ENCODE data around the gene PSMD9.
A peak's percentile ranks its signal among the peaks of the same experiment; 100 is the strongest.

The PSMD9 gene

GRCh38 chr12:121932176-121932536, 43.6 kb downstream of the PSMD9 start:
- Histone ChIP-seq H3K14ac (ENCODE audit: low read length in 2 of 2) (no peak overlapping the region), H3K18ac (ENCODE audit: low read depth in 1 of 2, low read length in 2 of 2) (no peak overlapping the region), H2AK5ac (ENCODE audit: low read length, severe bottlenecking) (no peak overlapping the region), H3K79me1 (replicated peaks; ENCODE audit: low read length, poor library complexity, severe bottlenecking) (no peaks in the 10 kb centered on the region), H4K91ac (ENCODE audit: low read length) (no peak overlapping the region), H3K27ac (ENCODE audit: low read length, poor library complexity, severe bottlenecking) (no peak overlapping the region), H3K27me3 (ENCODE audit: control insufficient read depth in 1 of 2, insufficient read depth in 1 of 2, low read length in 2 of 2) (no peaks in the 10 kb centered on the region), H3K4ac (ENCODE audit: low read depth in 1 of 2, low read length in 2 of 2) (no peak overlapping the region), H3K4me1 (ENCODE audit: control insufficient read depth, insufficient read depth, low read depth, low read length) (peaks cover 12% of the 10 kb centered on the region), H3K23ac (ENCODE audit: low read length in 2 of 2) (no peak overlapping the region), H2BK5ac (ENCODE audit: low read depth, low read length, poor library complexity, severe bottlenecking) (no peak overlapping the region), H2BK12ac (ENCODE audit: low read length in 2 of 2) (no peak overlapping the region), H3K36me3 (ENCODE audit: control insufficient read depth in 1 of 2, insufficient read depth in 2 of 2, low read depth in 1 of 2, low read length in 2 of 2) (peaks cover 12 to 51% of the 10 kb centered on the region in 2 experiments), H4K8ac (ENCODE audit: low read length) (no peak overlapping the region), H3K4me2 (ENCODE audit: low read length, poor library complexity, severe bottlenecking) (no peak overlapping the region), H3K4me3 (ENCODE audit: insufficient read depth in 1 of 2, low read depth in 1 of 2, low read length in 2 of 2) (no peak overlapping the region), H2BK120ac (ENCODE audit: low read depth, low read length) (no peak overlapping the region), H2AFZ (ENCODE audit: low read depth, low read length) (no peak overlapping the region), H3K9ac (ENCODE audit: low read length) (no peak overlapping the region), H3K9me3 (ENCODE audit: control insufficient read depth, low read length) (peaks cover 4% of the 10 kb centered on the region), H2BK15ac (ENCODE audit: low read depth, poor library complexity, severe bottlenecking) (no peak overlapping the region)
- no peak for DNase-seq
- 100% methylated on average over 2 of the region's 3 CpGs for WGBS

GRCh38 chr12:121932914-121933521, 44.4 kb downstream of the PSMD9 start:
- H2AK5ac ChIP-seq (ENCODE audit: low read length, severe bottlenecking): no peak overlapping the region
- H2BK5ac ChIP-seq (ENCODE audit: low read depth, low read length, poor library complexity, severe bottlenecking): no peak overlapping the region
- peak overlapping the region in 1 of 2 experiments; percentile 89 for H2BK12ac ChIP-seq (ENCODE audit: low read length in 2 of 2)
- no peaks in the 10 kb centered on the region for H3K27me3 ChIP-seq (ENCODE audit: control insufficient read depth in 1 of 2, insufficient read depth in 1 of 2, low read length in 2 of 2)
- no peak overlapping the region for H3K4me3 ChIP-seq (ENCODE audit: insufficient read depth in 1 of 2, low read depth in 1 of 2, low read length in 2 of 2)
- peak overlapping the region; percentile 76 for H4K91ac ChIP-seq (ENCODE audit: low read length)
- peak overlapping the region; percentile 77 to 82 for H3K18ac ChIP-seq (ENCODE audit: low read depth in 1 of 2, low read length in 2 of 2)
- no peak overlapping the region for H3K27ac ChIP-seq (ENCODE audit: low read length, poor library complexity, severe bottlenecking)
- H3K9ac ChIP-seq (ENCODE audit: low read length): no peak overlapping the region
- H3K4me2 ChIP-seq (ENCODE audit: low read length, poor library complexity, severe bottlenecking): no peak overlapping the region
- H3K79me1 ChIP-seq (replicated peaks; ENCODE audit: low read length, poor library complexity, severe bottlenecking): no peaks in the 10 kb centered on the region
- H2AFZ ChIP-seq (ENCODE audit: low read depth, low read length): no peak overlapping the region
- peaks cover 8% of the 10 kb centered on the region for H3K4me1 ChIP-seq (ENCODE audit: control insufficient read depth, insufficient read depth, low read depth, low read length)
- peak overlapping the region; percentile 44 for H2BK15ac ChIP-seq (ENCODE audit: low read depth, poor library complexity, severe bottlenecking)
- peaks cover 10% of the 10 kb centered on the region for H3K9me3 ChIP-seq (ENCODE audit: control insufficient read depth, low read length)
- peaks cover 20 to 60% of the 10 kb centered on the region in 2 experiments for H3K36me3 ChIP-seq (ENCODE audit: control insufficient read depth in 1 of 2, insufficient read depth in 2 of 2, low read depth in 1 of 2, low read length in 2 of 2)
- no peak for DNase-seq
- H3K4ac ChIP-seq (ENCODE audit: low read depth in 1 of 2, low read length in 2 of 2): peak overlapping the region in 1 of 2 experiments; percentile 6
- peak overlapping the region in 1 of 2 experiments; percentile 26 for H3K14ac ChIP-seq (ENCODE audit: low read length in 2 of 2)
- H2BK120ac ChIP-seq (ENCODE audit: low read depth, low read length): peak overlapping the region; percentile 42
- WGBS: 100% methylated on average over 3 of the region's 4 CpGs
- no peak overlapping the region for H3K23ac ChIP-seq (ENCODE audit: low read length in 2 of 2)
- peak overlapping the region; percentile 59 for H4K8ac ChIP-seq (ENCODE audit: low read length)

- Histone ChIP-seq H2BK12ac (ENCODE audit: low read length in 2 of 2) (peak overlapping the region in 1 of 2 experiments; percentile 89), H2BK120ac (ENCODE audit: low read depth, low read length) (peak overlapping the region; percentile 42), H3K4me2 (ENCODE audit: low read length, poor library complexity, severe bottlenecking) (no peak overlapping the region), H4K91ac (ENCODE audit: low read length) (peak overlapping the region; percentile 31), H3K9ac (ENCODE audit: low read length) (no peak overlapping the region), H2AK5ac (ENCODE audit: low read length, severe bottlenecking) (no peak overlapping the region), H3K14ac (ENCODE audit: low read length in 2 of 2) (no peak overlapping the region), H2BK5ac (ENCODE audit: low read depth, low read length, poor library complexity, severe bottlenecking) (no peak overlapping the region), H4K8ac (ENCODE audit: low read length) (peak overlapping the region; percentile 59), H3K36me3 (ENCODE audit: control insufficient read depth in 1 of 2, insufficient read depth in 2 of 2, low read depth in 1 of 2, low read length in 2 of 2) (peaks cover 22 to 61% of the 10 kb centered on the region in 2 experiments), H3K27ac (ENCODE audit: low read length, poor library complexity, severe bottlenecking) (no peak overlapping the region), H3K23ac (ENCODE audit: low read length in 2 of 2) (no peak overlapping the region), H3K4ac (ENCODE audit: low read depth in 1 of 2, low read length in 2 of 2) (peak overlapping the region; percentile 47 to 66), H2AFZ (ENCODE audit: low read depth, low read length) (no peak overlapping the region), H3K79me1 (replicated peaks; ENCODE audit: low read length, poor library complexity, severe bottlenecking) (no peaks in the 10 kb centered on the region), H3K4me1 (ENCODE audit: control insufficient read depth, insufficient read depth, low read depth, low read length) (peaks cover 8% of the 10 kb centered on the region), H2BK15ac (ENCODE audit: low read depth, poor library complexity, severe bottlenecking) (peak overlapping the region; percentile 75), H3K27me3 (ENCODE audit: control insufficient read depth in 1 of 2, insufficient read depth in 1 of 2, low read length in 2 of 2) (no peaks in the 10 kb centered on the region), H3K18ac (ENCODE audit: low read depth in 1 of 2, low read length in 2 of 2) (peak overlapping the region; percentile 77 to 82), H3K9me3 (ENCODE audit: control insufficient read depth, low read length) (peaks cover 10% of the 10 kb centered on the region), H3K4me3 (ENCODE audit: insufficient read depth in 1 of 2, low read depth in 1 of 2, low read length in 2 of 2) (no peak overlapping the region)
- 73% methylated on average over 17 of the region's 17 CpGs for WGBS
- peak; percentile 77 for DNase-seq
Observed at GRCh38 chr12:121933522-121934308, 45.1 kb downstream of the PSMD9 start.

- Histone ChIP-seq H2AK5ac (ENCODE audit: low read length, severe bottlenecking) (no peak overlapping the region), H4K91ac (ENCODE audit: low read length) (no peak overlapping the region), H4K8ac (ENCODE audit: low read length) (peak overlapping the region; percentile 16), H3K27ac (ENCODE audit: low read length, poor library complexity, severe bottlenecking) (no peak overlapping the region), H3K4ac (ENCODE audit: low read depth in 1 of 2, low read length in 2 of 2) (peak overlapping the region; percentile 47 to 66), H3K27me3 (ENCODE audit: control insufficient read depth in 1 of 2, insufficient read depth in 1 of 2, low read length in 2 of 2) (no peaks in the 10 kb centered on the region), H2BK12ac (ENCODE audit: low read length in 2 of 2) (peak overlapping the region; percentile 29 to 49), H3K79me1 (replicated peaks; ENCODE audit: low read length, poor library complexity, severe bottlenecking) (no peaks in the 10 kb centered on the region), H3K9me3 (ENCODE audit: control insufficient read depth, low read length) (peaks cover 10% of the 10 kb centered on the region), H2BK15ac (ENCODE audit: low read depth, poor library complexity, severe bottlenecking) (peak overlapping the region; percentile 75), H3K23ac (ENCODE audit: low read length in 2 of 2) (no peak overlapping the region), H3K9ac (ENCODE audit: low read length) (no peak overlapping the region), H3K4me2 (ENCODE audit: low read length, poor library complexity, severe bottlenecking) (no peak overlapping the region), H3K14ac (ENCODE audit: low read length in 2 of 2) (no peak overlapping the region), H3K36me3 (ENCODE audit: control insufficient read depth in 1 of 2, insufficient read depth in 2 of 2, low read depth in 1 of 2, low read length in 2 of 2) (peaks cover 22 to 63% of the 10 kb centered on the region in 2 experiments), H3K18ac (ENCODE audit: low read depth in 1 of 2, low read length in 2 of 2) (peak overlapping the region; percentile 38 to 69), H2BK120ac (ENCODE audit: low read depth, low read length) (no peak overlapping the region), H3K4me1 (ENCODE audit: control insufficient read depth, insufficient read depth, low read depth, low read length) (peaks cover 8% of the 10 kb centered on the region), H2BK5ac (ENCODE audit: low read depth, low read length, poor library complexity, severe bottlenecking) (no peak overlapping the region), H2AFZ (ENCODE audit: low read depth, low read length) (no peak overlapping the region), H3K4me3 (ENCODE audit: insufficient read depth in 1 of 2, low read depth in 1 of 2, low read length in 2 of 2) (no peak overlapping the region)
- DNase-seq: peak; percentile 45
- 86% methylated on average over 2 of the region's 2 CpGs for WGBS
Observed at GRCh38 chr12:121934309-121934664, 45.7 kb downstream of the PSMD9 start.

All from mesenchymal stem cell (in vitro differentiated cells and primary cell).